ENCODE data around the gene LARGE1.

Gene LARGE1

GRCh38 chr22:33756508-33756949, 163.7 kb downstream of the LARGE1 start:
- Histone ChIP-seq H3K4me1 (ENCODE audit: insufficient read depth, low read length, severe bottlenecking) (no peaks in the 10 kb centered on the region), H2AFZ (ENCODE audit: low read length) (no peak overlapping the region), H3K27ac (ENCODE audit: low read depth, low read length, poor library complexity, severe bottlenecking) (no peak overlapping the region), H3K4me3 (ENCODE audit: low read depth, low read length, poor library complexity, severe bottlenecking) (no peak overlapping the region), H3K9ac (ENCODE audit: low read length) (no peak overlapping the region), H3K4me2 (ENCODE audit: low read length) (no peak overlapping the region), H3K36me3 (ENCODE audit: insufficient read depth, low read length) (no peaks in the 10 kb centered on the region), H3K9me2 (ENCODE audit: low read depth, low read length) (no peaks in the 10 kb centered on the region), H3K79me2 (ENCODE audit: insufficient read depth, low read length) (no peaks in the 10 kb centered on the region), H3K27me3 (ENCODE audit: insufficient read depth, low read length) (no peaks in the 10 kb centered on the region), H3K9me3 (ENCODE audit: low read length) (no peaks in the 10 kb centered on the region), H3F3A (ENCODE audit: insufficient read depth, low read length) (no peaks in the 10 kb centered on the region), H4K20me1 (ENCODE audit: insufficient read depth, low read length) (no peaks in the 10 kb centered on the region)
- TF ChIP-seq EZH2 (IDR thresholded peaks at IDR 0.05; ENCODE audit: borderline replicate concordance, low read length) (no peak), CTCF (IDR thresholded peaks at IDR 0.05; ENCODE audit: low read length) (peak; percentile 21; the same call in 1 of the 2 replicates)

- H3K9ac ChIP-seq (ENCODE audit: low read length), result no peak overlapping the region
- H3K9me2 ChIP-seq (ENCODE audit: low read depth, low read length), result no peaks in the 10 kb centered on the region
- no peaks in the 10 kb centered on the region for H3K9me3 ChIP-seq (ENCODE audit: low read length)
- no peak overlapping the region for H3K4me2 ChIP-seq (ENCODE audit: low read length)
- H3K79me2 ChIP-seq (ENCODE audit: insufficient read depth, low read length), result no peaks in the 10 kb centered on the region
- H3K27me3 ChIP-seq (ENCODE audit: insufficient read depth, low read length), result no peaks in the 10 kb centered on the region
- TF ChIP-seq EZH2 (IDR thresholded peaks at IDR 0.05; ENCODE audit: borderline replicate concordance, low read length), result no peak
- no peak for TF ChIP-seq CTCF (IDR thresholded peaks at IDR 0.05; ENCODE audit: low read length)
- H2AFZ ChIP-seq (ENCODE audit: low read length), result no peak overlapping the region
- peaks cover 20% of the 10 kb centered on the region for H3K4me1 ChIP-seq (ENCODE audit: insufficient read depth, low read length, severe bottlenecking)
- H3K27ac ChIP-seq (ENCODE audit: low read depth, low read length, poor library complexity, severe bottlenecking), result no peak overlapping the region
- no peak overlapping the region for H3K4me3 ChIP-seq (ENCODE audit: low read depth, low read length, poor library complexity, severe bottlenecking)
- H4K20me1 ChIP-seq (ENCODE audit: insufficient read depth, low read length), result no peaks in the 10 kb centered on the region
- no peaks in the 10 kb centered on the region for H3K36me3 ChIP-seq (ENCODE audit: insufficient read depth, low read length)
- no peaks in the 10 kb centered on the region for H3F3A ChIP-seq (ENCODE audit: insufficient read depth, low read length)
Observed at GRCh38 chr22:33748714-33749113, 171.6 kb downstream of the LARGE1 start.

- Histone ChIP-seq H3K9me2 (ENCODE audit: low read depth, low read length) (no peaks in the 10 kb centered on the region), H3K79me2 (ENCODE audit: insufficient read depth, low read length) (no peaks in the 10 kb centered on the region), H3K27me3 (ENCODE audit: insufficient read depth, low read length) (no peaks in the 10 kb centered on the region), H3F3A (ENCODE audit: insufficient read depth, low read length) (no peaks in the 10 kb centered on the region), H3K4me1 (ENCODE audit: insufficient read depth, low read length, severe bottlenecking) (peaks cover 24% of the 10 kb centered on the region), H3K27ac (ENCODE audit: low read depth, low read length, poor library complexity, severe bottlenecking) (no peak overlapping the region), H3K4me3 (ENCODE audit: low read depth, low read length, poor library complexity, severe bottlenecking) (no peak overlapping the region), H3K4me2 (ENCODE audit: low read length) (no peak overlapping the region), H3K9ac (ENCODE audit: low read length) (no peak overlapping the region), H2AFZ (ENCODE audit: low read length) (no peak overlapping the region), H3K36me3 (ENCODE audit: insufficient read depth, low read length) (no peaks in the 10 kb centered on the region), H3K9me3 (ENCODE audit: low read length) (no peaks in the 10 kb centered on the region), H4K20me1 (ENCODE audit: insufficient read depth, low read length) (no peaks in the 10 kb centered on the region)
- TF ChIP-seq CTCF (IDR thresholded peaks at IDR 0.05; ENCODE audit: low read length), result no peak
- no peak for TF ChIP-seq EZH2 (IDR thresholded peaks at IDR 0.05; ENCODE audit: borderline replicate concordance, low read length)
Observed at GRCh38 chr22:33747576-33748180, 172.6 kb downstream of the LARGE1 start.
